GM21723 (cell line): ENCODE data around the gene NSUN2.
"Not testable (repeated sequence)": the region's sequence is repeated elsewhere in the genome, so short reads cannot be mapped to it uniquely, and the experiment has no call there.

Experiments used
- ATAC-seq: cut with Tn5 transposase; IDR thresholded peaks from one replicate; pipeline ENCODE4 v1.9.1; 2021; ENCODE audit warnings: mild to moderate bottlenecking, moderate library complexity; ENCODE audit not compliant: unreplicated experiment

The NSUN2 gene

DNA sequence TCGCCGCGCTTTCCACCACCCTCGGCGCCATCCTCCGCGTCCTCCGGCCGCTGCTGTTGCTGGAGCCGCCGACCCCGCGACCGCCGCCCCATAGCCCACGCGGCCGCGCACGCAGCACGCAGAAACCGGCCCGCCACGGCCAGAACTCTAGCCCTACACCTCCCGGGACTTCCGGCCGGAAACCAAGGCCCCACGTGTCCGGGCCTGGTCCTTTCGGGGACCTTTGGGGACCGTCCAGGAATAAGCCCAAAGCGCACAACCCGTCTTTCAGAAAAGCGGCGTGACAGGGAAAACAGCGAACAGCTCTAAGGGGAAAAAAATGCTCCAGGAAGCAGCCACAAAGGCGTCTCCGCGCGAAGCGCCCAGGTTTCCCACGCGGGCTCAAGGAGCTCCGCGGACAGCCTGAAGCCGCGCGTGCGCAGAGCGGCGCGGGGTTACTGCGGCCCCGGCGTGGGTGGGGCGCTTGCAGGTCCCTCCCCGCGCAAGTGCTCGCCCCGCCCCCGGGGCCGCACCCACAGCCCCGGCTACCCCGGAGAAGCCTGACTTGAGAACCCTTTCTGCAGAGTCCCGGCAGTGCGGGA lies at the start of gene NSUN2, which contains the start of gene SRD5A1:
TSS of gene NSUN2 (minus strand) at position 157 of the 581 bp plus-strand sequence. CDS start at position 92, 65 bp downstream.
TSS of gene SRD5A1 (plus strand) at position 553 of the 581 bp plus-strand sequence. CDS start 137 bp downstream, outside the sequence.
- ATAC-seq, result peak; percentile 91

DNA sequence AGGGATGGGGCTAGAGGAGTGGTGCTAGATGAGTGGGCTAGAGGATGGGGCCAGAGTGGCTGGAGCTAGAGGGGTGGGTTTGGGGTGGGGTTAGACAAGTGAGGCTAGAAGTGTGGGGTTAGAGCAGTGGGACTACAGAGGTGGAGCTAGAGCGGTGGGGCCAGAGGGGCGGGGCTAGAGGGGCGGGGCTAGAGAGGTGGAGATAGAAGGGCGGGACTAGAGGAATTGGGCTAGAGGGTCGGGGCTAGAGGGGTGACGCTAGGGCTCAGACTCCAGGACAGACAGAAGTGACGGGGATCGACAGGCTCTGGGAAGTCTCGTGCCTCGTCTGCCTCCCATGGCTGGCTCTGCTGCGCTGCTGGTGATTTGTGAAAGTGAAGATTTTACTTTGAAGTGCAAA lies 49.4 kb upstream of the NSUN2 start:
- no peak for ATAC-seq

DNA sequence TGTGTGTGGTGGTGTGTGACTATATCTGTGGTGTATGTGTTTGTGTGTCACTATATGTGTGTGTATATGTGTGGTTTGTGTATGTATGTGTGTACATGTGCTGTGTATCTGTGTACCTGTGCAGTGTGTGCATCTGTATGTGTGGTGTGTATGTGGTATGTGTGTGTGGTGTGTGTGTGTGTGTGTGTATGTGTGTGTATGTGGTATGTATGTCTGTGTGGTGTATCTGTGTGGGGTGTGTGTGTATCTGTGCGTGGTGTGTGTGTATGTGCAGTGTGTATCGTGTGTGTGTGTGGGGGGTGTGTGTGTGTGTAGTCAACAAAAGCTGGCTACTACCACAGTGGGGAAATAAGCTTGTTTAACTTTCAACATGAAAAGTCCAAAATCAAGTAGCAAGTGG lies 48.8 kb upstream of the NSUN2 start:
- ATAC-seq, result no peak

DNA sequence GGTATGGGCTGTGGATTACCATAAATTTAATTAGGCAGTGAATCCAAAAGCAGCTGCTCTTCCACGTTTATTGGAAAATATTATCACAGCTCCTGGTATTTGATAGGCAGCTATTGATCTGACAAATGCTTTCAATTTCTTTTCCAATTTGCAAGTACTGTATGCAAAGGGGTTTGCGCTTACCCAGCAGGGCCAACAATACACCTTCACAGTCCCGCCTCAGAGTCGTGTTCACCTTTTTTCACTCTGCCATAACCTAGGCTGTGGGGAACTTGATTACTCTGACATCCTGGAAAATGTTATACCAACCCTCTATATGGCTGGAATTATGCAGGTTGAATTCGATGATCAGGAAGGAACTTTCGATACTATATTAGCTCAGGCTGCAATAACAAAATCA lies 48.1 kb upstream of the NSUN2 start:
- ATAC-seq, result no peak

DNA sequence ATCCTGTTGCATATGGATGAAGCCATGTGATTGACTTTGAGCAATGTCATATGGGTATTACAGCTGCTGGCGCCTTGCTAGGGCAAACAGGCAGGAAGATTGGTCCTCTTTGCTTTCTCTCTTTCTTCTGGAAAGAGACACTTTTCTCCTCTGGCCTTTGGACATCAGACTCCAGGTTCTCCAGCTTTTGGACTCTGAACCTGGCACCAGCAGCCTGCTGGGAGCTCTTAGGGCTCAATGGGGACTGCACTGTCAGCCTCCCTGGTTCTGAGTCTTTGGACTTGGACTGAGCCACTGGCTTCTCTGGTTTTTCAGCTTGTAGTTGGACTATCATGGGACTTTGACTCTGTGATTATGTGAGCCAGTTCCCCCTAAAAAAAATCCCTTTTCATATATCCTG lies 45.5 kb upstream of the NSUN2 start:
- ATAC-seq, result no peak

DNA sequence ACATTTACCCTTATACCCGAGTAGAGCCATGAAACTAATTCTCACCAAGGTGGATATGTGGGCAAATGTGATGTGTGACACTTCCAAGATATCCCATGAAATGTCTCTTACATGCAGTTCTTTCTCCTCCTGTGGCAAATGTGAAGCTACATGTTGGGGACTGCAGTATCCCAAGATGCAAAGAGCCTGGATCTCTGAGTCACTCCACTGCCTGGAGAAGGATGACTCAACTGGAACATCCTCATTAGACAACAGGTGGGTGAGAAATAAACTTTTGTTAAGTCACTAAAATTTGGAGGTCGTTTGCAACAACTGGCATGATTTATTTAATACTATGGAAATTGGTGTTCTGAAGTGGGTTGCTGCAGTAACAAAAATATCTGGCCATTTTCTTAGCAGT lies 43.9 kb upstream of the NSUN2 start:
- ATAC-seq, result no peak

DNA sequence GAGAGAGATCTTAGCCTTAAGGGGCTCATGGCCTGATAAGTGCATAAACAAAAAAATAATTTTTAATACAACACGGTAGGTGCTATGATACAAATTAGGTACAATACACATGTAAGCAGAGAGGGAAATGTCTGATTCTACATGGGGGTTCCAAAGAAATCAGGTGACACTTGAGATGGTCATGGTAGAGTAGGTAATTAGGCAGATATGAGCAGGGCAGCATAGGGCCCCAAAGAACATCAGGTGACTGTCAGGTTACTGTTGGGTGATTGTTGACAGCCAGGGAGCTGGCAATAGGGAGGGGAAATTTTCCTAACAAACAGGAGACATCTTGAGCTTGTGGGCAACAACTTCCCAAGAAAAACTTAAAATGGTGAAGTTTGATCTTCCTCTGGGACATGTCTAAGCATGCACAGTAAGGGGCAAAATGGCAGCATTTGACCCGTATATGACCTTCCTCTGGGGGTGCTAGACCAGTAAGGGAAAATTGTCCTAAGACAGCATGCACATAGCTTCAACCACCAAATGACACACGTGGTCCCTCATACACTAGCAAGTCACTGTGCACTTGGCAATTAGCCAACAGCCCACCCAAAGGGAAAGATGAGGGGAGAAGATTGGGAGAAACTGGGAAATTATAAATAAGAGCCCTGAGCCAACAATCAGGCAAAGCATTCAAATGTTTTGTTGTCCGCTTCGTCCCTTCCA lies 43.1 kb upstream of the NSUN2 start:
- ATAC-seq, result no peak

DNA sequence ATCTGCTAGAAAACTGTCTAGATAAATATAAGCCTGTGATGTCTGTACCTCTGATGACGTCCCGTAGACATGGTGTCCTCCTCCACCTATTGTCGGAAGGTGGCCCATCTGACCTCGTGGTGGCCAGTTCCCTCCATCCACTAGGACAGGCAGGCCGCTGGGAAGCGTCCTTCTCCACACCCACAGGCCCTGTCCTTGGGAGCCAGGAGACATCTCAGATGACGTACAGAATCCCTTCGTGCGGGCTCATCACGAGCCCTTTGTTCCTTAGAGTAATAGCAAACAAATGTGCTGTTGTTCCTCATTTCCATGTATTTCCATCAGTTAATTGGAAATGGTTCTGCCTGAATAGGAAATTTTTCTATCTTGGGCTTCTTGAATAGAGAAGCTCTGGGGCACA lies 42.0 kb upstream of the NSUN2 start:
- no peak for ATAC-seq

DNA sequence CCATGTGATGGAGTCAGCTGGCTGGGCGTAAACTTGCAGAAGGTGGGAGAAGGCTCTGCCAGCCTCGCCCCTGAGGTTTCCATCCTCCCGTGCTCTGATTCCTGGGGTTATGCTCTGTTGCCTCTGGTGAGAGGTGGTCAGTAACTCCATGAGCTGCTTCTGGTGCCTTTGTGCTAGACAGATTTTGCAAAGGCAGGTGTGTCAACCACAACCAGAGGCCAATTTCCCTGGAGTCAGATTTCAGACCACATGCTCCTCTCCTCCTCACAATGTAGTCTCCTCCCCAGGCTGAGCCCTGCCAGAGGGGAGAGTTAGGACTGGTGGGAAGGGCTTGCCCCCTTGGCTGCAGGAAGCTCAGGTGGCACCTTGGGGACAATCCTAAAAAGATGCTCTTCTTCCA lies 41.6 kb upstream of the NSUN2 start:
- no peak for ATAC-seq

DNA sequence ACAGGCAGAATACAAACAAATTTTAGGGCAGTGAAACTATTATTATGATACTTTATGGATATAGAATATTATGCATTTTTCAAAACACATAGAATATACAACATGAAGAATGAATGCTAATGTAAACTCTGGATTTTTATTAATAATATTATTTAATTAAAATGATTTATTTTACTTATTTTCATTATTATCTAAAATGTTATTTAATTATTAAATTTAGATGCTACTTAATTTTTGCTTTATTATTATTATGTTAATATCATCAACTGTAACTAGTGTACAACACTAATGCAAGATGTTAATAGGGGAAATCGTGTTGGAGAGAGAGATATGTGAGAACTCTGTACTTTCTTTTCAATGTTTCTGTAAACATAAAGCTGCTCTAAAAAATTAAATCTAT lies 41.1 kb upstream of the NSUN2 start:
- no peak for ATAC-seq

DNA sequence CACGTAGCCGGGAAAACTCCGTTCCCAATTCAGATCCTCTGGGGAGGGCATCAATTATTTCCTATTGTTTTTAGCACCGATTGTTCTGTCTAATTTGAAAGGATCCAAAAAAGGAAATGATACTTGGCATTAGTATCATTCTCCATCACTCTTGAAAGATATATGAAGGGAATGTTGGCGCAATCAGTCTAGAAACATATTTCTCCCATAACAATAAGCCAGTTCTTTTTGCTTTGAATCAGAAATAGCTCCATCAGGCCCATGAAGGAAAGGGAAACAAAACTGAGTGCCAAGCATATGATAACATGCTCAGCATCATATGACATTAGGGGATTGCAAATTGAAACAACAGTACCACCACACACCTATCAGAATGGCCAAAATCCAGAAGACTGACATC lies 40.2 kb upstream of the NSUN2 start:
- no peak for ATAC-seq

DNA sequence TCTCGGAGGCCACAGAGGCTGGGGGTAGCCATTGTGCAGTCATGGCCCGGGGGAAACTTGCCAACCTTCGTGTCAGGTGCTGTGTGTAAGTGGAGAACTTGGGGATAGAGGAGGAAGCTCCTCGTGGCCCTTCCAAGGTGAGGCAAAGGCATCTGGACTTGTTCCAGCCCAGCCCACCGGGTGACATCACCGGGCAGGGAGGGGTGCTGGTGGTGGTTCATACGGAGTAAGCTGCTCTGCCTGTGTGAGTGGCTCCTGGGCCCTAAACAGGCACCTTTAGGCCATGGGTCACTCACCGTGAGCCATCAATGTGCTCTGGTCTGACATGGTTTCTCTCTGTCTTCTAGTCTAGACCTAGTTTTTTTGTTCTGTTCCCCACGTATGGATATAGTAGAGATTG lies 35.9 kb upstream of the NSUN2 start:
- ATAC-seq, result not testable (repeated sequence)

DNA sequence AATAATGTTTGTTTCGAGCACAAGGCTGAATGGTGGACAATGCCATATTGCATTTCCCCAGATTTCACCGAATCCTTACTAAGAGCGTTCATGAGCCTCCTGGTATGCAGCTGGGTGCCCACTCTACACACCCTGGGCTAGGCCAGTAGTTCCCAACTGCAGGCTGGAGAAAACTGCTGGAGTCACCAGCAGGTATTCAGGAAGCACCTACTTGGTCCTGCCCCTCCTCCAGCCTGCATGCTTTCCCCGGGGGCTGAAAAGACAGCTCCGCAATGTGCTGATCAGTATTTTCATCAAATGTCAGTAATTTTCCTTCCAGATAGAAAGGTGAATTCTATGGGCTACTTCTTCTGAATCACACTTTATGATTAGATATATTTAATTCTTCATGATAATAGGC lies 34.8 kb upstream of the NSUN2 start:
- ATAC-seq, result no peak

DNA sequence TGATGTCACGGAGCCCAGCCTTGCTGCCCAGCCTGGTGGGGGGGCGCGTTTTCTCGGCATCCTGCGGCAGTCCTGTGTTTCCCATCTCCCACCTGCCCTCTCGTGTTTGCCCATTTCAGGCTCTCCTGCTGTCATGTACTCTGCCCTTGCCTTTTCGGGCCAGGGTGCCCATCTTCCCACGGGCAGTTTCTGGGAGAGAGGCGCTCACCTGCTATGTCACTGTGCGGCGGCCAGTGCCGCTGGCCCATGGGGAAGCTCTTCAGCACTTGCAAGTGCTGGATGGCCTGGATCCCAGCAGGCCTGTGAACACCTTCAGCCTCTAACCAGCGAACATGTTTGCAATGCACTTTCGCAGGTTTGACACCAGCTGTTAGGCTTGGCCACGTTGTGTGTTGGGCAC lies 33.9 kb upstream of the NSUN2 start:
- no peak for ATAC-seq

DNA sequence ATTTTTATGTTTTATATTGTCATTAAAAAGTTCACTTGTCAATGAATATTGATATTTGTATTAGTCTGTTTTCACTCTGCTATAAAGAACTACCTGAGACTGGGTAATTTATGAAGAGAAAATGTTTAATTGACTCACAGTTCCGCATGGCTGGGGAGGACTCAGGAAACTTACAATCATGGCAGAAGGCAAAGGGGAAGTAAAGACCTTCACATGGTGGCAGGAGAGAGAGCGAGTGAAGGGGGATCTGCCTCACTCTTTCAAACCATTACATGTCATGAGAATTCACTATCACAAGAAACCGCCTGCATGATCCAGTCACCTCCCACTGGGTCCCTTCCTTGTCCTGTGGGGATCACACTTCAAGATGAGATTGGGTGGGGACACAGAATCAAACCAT lies 27.8 kb upstream of the NSUN2 start:
- ATAC-seq, result peak; percentile 43

DNA sequence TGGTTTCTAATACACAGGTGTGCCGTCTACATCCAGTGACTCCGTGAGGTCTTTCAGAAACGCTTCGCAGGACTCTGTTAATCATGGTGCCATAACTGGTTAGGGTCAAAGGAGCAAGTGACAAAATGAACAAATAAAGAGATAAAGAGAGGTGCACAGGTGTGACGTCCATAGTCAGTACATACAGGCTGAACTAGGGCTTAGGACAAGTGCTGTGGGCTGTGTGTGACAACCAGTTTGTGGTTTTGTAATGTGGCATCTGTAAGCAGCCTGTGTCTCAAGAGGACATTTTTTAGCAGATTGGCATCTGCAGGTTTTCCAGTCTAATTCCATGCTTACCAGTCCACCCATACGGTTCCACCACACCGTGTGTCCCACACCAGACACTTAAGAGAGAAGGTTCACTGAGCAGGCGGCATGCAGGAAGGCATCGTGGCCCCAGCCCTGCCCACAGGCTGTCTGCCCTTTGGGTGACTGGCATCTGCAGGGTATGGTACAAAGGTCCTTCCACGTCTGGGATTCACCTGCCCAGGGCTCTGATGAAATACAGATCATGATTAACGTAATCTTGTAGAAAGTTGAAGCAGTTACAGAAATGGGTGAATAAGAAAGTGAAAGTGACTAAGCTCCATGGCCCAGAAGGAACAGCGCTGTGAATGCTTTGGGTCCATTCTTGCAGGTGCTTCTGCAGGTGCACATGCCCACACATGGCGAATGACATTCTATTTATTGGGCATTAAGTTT lies 27.3 kb upstream of the NSUN2 start:
- peak; percentile 80 for ATAC-seq

DNA sequence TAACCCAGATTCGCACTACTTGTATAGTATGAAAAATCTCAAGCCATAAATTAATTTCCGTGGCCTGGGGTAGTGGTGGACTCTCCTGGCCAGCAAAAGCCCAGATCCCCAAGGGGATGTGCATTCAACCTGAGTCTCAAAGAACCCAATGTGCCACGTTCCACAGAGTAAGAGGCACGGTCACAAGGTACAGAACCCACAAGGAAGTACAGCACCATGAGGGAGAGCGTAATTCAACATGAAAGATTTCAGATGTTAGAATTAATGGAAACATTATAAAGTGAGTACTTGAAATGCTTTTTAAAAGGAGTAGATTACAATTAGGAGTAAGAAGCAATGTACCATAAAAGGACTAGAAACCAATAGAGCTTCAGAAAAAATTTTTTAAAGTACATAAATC lies 23.8 kb upstream of the NSUN2 start:
- no peak for ATAC-seq

DNA sequence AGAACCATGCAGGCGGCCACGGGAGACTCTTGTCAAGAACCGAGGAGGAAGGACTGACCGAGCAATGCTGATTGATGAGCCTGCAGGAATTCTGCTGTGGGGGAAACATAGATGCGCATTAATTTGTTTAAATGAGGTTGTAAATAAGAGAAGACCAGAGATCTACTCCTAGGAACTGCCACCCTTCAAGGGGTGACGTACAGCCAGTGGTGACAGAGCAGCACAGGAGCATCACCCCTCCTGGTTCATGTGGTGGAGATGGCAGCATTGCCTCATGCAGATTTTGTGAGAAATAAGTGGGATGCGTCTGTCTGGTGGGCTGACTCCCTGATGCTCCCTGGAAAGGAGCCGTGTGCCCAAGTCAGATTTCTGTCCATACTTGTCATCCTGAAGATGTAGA lies 22.6 kb upstream of the NSUN2 start:
- no peak for ATAC-seq

DNA sequence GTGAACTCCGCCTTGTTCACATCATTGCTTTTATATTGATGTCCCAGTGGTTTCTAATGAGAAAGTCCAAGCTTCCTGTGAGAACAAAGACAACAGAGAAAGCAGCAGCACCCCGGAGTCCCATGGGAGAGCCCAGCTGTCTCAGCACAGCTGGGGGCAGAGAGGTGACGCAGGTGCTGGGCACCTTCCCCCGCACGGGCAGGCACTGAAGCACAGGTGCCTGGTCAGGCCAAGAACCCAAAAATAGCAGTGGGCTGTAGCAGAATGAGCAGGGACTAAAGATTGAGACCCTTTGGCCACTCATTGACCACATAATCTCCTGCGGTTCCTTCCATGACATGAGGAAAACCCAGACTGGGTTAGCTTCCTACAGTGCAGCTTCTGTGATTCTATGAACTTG lies 19.2 kb upstream of the NSUN2 start:
- ATAC-seq, result peak; percentile 90

DNA sequence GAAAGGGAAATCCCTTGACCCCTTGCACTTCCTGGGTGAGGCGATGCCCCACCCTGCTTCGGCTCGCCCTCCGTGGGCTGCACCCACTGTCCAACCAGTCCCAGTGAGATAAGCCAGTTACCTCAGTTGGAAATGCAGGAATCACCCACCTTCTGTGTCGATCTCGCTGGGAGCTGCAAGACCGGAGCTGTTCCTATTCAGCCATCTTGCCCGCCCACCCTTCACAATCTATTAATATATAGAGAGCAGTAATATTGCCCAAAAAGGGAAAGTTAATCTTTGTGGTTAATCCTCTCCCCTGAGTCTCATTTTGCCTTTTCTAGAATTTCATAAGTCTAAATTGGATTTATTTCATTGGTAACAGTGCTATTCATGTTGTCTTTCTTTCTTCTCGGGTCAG lies 16.8 kb upstream of the NSUN2 start:
- ATAC-seq, result no peak

DNA sequence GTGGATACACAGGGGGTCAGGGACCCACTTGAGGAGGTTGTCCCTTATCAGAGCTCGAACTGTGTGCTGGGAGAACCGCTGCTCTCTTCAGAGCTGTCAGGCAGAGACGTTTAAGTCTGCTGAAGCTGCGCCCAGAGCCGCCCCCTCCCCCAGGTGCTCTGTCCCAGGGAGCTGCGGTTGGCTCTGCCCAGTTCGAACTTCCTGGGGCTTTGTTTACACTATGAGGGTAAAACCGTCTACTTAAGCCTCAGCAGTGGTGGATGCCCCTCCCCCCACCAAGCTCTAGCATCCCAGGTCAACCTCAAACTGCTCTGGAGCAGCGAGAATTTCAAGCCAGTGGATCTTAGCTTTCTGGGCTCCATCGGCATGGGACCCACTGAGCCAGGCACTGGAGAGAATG lies 16.3 kb upstream of the NSUN2 start:
- no peak for ATAC-seq
